GM10847 (cell line): ENCODE results near the gene MACIR.

ENCODE experiments used
- POLR2A ChIP-seq: IDR thresholded peaks from 2 replicates; pipeline ENCODE4 v1.6.1; 2011; ENCODE audit not compliant: insufficient read length; ENCODE audit errors: extremely low read depth

Gene MACIR

GRCh38 chr5:103271570-103272289 lies 13.2 kb downstream of the MACIR start:
- TF ChIP-seq POLR2A = no peak

GRCh38 chr5:103272377-103272776 lies 13.8 kb downstream of the MACIR start:
- TF ChIP-seq POLR2A = no peak

GRCh38 chr5:103273952-103274351 lies 15.4 kb downstream of the MACIR start:
- TF ChIP-seq POLR2A = no peak

GRCh38 chr5:103275851-103276250 lies 17.3 kb downstream of the MACIR start:
- no peak for TF ChIP-seq POLR2A

- no peak for TF ChIP-seq POLR2A
Observed at GRCh38 chr5:103280967-103281366, 22.4 kb downstream of the MACIR start.

GRCh38 chr5:103283120-103283519 lies 24.6 kb downstream of the MACIR start:
- TF ChIP-seq POLR2A = no peak

GRCh38 chr5:103283869-103284268 lies 25.3 kb downstream of the MACIR start:
- TF ChIP-seq POLR2A = no peak

GRCh38 chr5:103286622-103287021 lies 28.1 kb downstream of the MACIR start:
- no peak for TF ChIP-seq POLR2A

GRCh38 chr5:103289024-103289423 lies 30.5 kb downstream of the MACIR start:
- TF ChIP-seq POLR2A = no peak

GRCh38 chr5:103290846-103291245 lies 32.3 kb downstream of the MACIR start:
- no peak for TF ChIP-seq POLR2A

- TF ChIP-seq POLR2A = no peak
Observed at GRCh38 chr5:103291606-103292005, 33.0 kb downstream of the MACIR start.

GRCh38 chr5:103293099-103293498 lies 34.5 kb downstream of the MACIR start:
- no peak for TF ChIP-seq POLR2A

GRCh38 chr5:103293719-103294118 lies 35.2 kb downstream of the MACIR start:
- TF ChIP-seq POLR2A = no peak

GRCh38 chr5:103294906-103295305 lies 36.3 kb downstream of the MACIR start:
- TF ChIP-seq POLR2A = no peak

GRCh38 chr5:103295424-103295823 lies 36.9 kb downstream of the MACIR start:
- no peak for TF ChIP-seq POLR2A

GRCh38 chr5:103295871-103296270 lies 37.3 kb downstream of the MACIR start:
- TF ChIP-seq POLR2A = no peak

- TF ChIP-seq POLR2A = no peak
Observed at GRCh38 chr5:103298117-103298516, 39.6 kb downstream of the MACIR start.
